Pulmonary artery endothelial cell (primary cell): ENCODE measurements around the gene MYL7. TPM values are rescaled to one million over a fixed set of nuclear protein-coding genes. Genes with fewer than 3 reads are reported as not detected.
"Not testable (repeated sequence)": the region's sequence is repeated elsewhere in the genome, so short reads cannot be mapped to it uniquely, and the experiment has no call there.

ENCODE experiments used
- DNase-seq: peaks from one replicate; pipeline ENCODE4 v3.0.0-alpha.2; 2011; ENCODE audit warnings: low read depth, low spot score
- total RNA-seq: library from RNA; depleted of rRNA; stranded (reverse); fragments of >200 nt; gene quantifications from 2 replicates; pipeline ENCODE4 v1.2.3, GENCODE V29; 2014

The MYL7 gene
- total RNA-seq, 1 donor from 2014 or later = not detected

- DNase-seq = no peak
Observed at GRCh38 chr7:44133295-44133694, 7.8 kb downstream of the MYL7 start.

DNA sequence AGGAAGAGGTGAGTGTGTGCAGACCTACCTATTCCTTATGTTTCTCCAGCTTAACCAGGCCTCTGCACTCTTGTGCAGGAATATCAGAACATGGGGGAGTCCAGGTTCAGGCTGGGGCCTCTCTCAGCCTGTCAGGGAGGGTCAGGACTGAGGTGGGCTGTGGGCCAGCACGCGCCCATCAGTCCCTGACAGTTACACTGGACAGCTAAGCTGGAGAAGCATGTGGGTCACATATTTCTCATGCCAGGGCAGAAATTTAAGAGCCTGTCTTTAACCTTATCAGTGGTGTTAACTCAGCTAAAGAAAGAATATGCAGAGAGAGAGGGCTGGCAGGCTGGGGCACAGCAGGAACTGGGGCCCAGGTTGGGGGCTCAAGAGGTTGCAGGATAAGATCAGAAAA is 9.1 kb downstream of the MYL7 start:
- DNase-seq = no peak

- no peak for DNase-seq
Observed at GRCh38 chr7:44131173-44132029, 9.7 kb downstream of the MYL7 start.

GRCh38 chr7:44128721-44129582 is 12.2 kb downstream of the MYL7 start:
- no peak for DNase-seq

DNA sequence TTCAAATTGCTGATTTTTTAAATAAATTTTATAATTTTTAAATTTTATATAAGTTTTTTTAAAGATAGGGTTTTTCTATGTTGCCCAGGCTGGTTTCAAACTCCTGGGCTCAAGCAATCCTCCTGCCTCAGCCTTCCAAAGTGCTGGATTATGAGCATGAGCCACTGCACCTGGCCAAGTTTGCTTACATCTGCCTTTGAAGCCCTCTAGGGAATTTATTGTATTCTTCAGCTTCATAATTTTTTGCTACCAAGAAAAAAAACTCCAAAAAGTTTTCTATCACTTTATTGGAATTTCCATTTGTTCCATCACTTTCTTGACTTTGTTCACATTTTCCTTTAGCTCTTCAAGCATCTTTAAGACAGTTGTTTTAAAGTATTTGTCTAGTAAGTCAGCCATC is 14.0 kb downstream of the MYL7 start:
- DNase-seq = no peak

DNA sequence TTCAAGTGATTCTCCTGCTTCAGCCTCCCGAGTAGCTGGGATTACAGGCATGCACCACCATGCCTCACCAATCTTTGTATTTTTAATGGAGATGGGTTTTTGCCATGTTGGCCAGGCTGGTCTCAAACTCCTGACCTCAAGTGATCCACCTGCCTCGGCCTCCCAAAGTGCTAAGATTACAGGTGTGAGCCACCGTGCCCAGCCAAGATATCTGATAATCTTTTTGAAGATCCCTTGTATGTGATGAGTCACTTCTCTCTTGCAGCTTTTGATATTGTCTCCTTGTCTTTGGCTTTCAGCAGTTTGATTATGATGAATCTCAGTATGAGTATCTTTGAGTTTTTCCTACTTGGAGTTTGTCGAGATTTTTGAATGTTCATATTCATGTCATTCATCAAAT is 14.6 kb downstream of the MYL7 start:
- not testable (repeated sequence) for DNase-seq

DNA sequence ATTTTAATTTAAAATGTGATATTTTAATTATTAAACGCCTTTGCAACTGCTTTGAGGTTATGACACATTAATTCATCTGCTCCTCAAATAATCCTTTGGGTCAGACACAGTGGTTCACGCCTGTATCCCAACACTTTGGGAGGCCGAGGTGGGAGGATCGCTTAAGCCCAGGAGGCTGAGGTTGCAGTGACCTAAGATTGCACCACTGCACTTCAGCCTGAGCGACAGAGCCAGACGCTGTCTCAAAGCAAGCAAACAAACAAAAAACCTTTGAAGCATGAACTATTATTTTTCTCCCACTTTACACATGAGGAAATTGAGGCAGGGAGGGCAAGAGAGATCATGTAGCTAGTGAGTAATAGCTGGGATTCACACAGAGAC is 16.3 kb downstream of the MYL7 start:
- no peak for DNase-seq

- peak; percentile 85 for DNase-seq
Observed at GRCh38 chr7:44123190-44124003, 17.7 kb downstream of the MYL7 start, which contains the start of gene POLD2. TSS of gene POLD2 (minus strand) at chr7:44123548. CDS start at chr7:44122053, 1,495 bp downstream.

DNA sequence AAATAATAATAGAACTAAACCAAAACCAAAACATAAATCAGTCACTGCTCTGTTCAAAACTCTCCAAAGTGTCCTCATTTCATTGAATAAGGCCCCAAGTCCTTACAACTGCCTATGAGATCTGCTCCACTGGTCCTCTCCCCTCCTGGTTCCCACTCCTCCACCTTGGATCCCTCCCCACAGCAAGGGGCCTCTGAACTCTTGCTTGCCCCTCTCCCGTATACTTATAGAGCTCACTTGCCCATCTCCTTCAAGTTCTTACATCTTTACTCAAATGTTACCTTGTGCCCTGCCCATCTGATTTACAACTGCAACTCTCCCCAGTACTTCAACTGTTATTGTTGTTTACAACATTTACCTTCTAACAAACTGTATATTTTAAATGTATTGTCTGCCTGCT is 18.6 kb downstream of the MYL7 start:
- DNase-seq = no peak

GRCh38 chr7:44121761-44122420 is 19.2 kb downstream of the MYL7 start:
- no peak for DNase-seq

DNA sequence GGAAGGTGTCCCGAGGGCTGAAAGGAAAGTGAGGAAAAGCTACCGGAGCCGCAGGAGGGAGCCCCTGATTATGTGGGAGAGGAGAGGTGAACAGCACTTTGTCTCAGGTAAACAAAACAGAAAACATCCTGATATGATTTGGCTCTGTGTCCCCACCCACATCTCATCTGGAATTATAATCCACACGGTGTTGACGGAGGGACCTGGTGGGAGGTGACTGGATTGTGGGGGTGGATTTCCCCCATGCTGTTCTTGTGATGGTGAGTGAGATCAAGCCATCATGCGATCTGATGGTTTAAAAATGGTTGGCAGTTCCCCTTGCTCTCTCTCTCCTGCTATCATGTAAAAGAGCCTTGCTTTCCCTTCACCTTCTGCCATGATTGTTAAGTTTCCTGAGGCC is 20.7 kb downstream of the MYL7 start:
- no peak for DNase-seq

DNA sequence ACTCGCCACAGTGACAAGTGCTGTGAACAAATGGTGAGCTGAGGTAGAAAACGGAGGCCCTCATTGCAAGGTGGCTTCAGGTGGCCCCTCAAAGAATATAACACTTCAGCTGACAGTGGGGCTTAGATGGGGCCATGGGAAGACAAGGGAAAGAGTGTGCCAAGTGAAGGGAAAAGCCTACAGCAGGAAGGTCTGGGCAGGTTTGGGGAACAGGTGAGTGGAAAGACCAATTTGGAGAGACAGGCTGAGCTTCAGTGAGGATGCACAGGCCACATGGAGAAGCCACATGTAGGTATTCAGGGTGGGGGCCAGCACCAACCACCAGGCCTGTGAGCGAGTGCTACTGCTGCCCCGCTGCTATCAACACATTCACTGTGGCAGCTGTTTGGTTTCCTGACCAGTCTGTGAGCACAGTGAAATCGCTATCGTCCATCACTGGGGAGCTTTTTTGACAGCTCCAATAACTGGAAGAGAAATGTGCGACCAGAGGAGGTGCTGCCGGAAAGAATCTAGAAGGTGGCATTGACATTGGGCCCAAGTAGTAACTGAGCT is 21.2 kb downstream of the MYL7 start:
- DNase-seq = no peak

DNA sequence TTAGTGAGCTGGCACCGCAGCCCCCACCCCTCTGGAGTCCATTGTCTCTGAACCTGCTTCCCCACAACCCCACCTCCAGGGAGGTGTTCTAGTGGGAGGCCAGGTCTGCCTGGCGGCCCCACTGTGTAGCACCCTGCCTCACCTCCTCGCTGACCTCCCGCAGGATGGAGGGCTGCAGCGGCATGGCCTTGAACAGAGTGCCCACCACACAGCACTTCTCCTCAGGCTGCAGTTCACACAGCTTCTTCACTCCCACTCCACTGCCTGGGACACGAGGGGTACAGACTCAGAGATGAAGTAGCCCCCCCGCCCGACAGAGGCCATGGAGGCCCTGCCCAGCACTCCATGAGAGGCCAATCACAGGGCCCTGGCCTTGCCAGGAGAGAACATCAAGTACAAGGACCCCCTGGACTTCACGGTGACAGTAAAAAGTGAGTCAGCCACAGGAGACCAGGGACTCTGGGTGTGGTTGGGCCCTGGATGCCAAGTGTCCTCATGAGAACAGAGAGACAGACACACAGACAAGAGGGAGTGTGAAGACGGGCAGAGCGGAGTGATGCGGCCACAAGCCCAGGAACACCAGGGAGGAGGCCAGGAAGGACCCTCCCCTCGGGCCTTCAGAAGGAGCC is 23.2 kb downstream of the MYL7 start:
- DNase-seq = no peak

DNA sequence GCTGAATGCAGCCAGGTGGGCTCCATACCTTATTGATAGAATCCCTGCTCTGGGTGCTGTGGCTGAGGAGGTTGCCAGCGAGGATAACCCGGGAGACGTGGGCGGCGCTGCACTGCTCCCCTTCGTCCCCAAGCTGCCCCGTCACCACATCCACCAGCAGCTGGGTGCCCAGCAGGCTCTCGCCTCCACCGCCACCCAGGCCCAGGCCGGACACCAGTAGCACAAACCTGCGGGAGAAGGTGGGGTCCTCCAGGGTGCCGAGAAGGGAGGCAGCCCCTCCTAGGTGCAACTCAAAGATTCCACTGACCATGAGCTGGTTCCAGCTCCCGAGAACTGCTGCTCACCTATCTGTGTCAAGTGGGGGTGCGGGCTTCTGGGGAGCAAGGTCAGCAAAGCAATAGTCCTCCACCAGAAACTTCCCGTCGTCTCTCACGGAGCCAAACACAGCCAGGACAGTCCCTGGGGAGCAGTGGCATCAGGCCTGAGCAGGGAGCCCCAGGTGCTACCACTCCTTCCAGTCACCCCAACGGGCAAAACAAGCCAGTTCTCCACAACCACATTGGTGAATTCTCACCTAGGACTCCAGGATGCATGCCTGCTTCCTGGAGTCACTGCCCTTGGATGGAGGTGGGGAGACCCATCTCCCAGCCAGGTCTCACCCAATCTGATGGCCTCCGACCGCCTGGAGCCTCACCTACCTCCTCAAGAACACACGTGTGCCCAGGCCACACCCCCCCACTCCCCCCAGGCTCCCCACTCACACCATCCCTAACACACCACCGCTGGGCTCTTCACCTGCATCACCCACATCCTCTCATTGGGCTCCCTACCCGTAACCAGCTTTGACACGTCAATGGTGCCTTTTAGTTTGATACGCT is 24.1 kb downstream of the MYL7 start:
- no peak for DNase-seq

DNA sequence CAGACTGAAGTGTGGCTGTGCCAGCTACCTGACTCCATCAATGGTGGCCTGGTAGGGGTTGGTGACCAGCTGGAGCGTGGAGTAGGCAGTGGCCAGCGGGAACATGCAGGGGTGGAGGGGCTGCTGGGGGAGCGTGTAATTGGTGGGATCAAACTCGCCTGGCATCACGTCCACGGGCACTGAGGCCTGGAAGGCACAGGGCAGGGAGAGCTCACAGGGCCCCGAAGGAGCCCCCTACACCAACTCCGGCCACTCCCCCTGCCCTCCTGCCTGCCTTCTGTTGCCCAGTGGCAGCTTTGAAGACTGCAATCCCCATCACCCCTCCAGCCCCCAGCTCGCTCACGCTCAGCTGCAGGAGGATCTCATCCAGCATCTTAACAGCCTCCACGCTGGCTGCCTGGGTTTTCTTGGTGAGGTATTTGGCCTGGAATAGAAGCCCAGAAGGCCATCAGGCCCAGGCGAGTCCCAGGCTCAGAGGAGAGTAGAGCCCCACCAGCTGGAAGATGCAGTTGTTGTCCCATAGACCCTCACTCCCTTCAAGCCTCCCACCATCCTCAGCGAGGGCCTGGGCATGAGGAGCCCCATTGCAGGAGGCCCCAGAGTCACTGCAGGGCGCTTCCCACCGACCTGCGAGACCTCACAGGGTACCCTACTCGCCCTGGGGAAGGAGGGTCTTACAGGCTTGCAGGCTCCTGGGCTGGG is 24.9 kb downstream of the MYL7 start:
- no peak for DNase-seq

- no peak for DNase-seq
Observed at GRCh38 chr7:44114586-44115310, 26.4 kb downstream of the MYL7 start.

DNA sequence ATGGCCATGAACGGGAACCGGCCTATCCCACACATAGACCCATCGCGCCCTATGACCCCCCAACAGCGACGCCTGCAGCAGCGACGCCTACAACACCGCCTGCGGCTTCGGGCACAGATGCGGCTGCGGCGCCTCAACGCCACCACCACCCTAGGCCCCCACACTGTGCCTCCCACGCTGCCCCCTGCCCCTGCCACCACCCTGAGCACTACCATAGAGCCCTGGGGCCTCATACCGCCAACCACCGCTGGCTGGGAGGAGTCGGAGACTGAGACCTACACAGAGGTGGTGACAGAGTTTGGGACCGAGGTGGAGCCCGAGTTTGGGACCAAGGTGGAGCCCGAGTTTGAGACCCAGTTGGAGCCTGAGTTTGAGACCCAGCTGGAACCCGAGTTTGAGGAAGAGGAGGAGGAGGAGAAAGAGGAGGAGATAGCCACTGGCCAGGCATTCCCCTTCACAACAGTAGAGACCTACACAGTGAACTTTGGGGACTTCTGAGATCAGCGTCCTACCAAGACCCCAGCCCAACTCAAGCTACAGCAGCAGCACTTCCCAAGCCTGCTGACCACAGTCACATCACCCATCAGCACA is 27.3 kb downstream of the MYL7 start:
- no peak for DNase-seq
